Colonic mucosa (tissue), 4 donors: ENCODE data around the gene THSD4. TPM values are rescaled to one million over a fixed set of nuclear protein-coding genes. Genes with fewer than 3 reads are reported as not detected.
A peak's percentile ranks its signal among the peaks of the same experiment; 100 is the strongest.

ENCODE experiments used
- DNase-seq: peaks from one replicate; pipeline ENCODE4 v3.0.0-alpha.2; 2020
- H3K27ac ChIP-seq: fragments of 200-600 bp; one replicate; pipeline ENCODE4 v1.8.0; 2021
- H3K27me3 ChIP-seq: fragments of 200-600 bp; one replicate; pipeline ENCODE4 v1.8.0; 2021
- H3K36me3 ChIP-seq: fragments of 200-600 bp; one replicate; pipeline ENCODE4 v1.8.0; 2021
- H3K4me1 ChIP-seq: fragments of 200-600 bp; one replicate; pipeline ENCODE4 v1.8.0; 2021; ENCODE audit warnings: mild to moderate bottlenecking
- H3K4me3 ChIP-seq: fragments of 200-600 bp; one replicate; pipeline ENCODE4 v1.8.0; 2021
- H3K9ac ChIP-seq, 2 donors: one replicate each; pipeline ENCODE4 v1.7.0; 2013; ENCODE audit warnings: control low read depth in 2 of 2, low read depth in 2 of 2, low read length in 2 of 2
- H3K9me3 ChIP-seq: fragments of 200-600 bp; one replicate; pipeline ENCODE4 v1.8.0; 2021
- intact Hi-C: fragments of 100-400 bp; cut with DNase I; formaldehyde crosslinking; loops from one replicate; pipeline ENCODE4 v1.14.1; 2022
- total RNA-seq, 2 donors: library from RNA; stranded (reverse); fragmentation: NEBNext Ultra II Directional in 1 of 2; extraction: Animal tissue kit (Norgen Biotek cat#: 25700) in 1 of 2; gene quantifications; one replicate each; pipeline ENCODE4 v1.2.1, GENCODE V29; 2021
- TF ChIP-seq, protein P1 (sequence below): fragments of 200-600 bp; IDR thresholded peaks from one replicate; pipeline ENCODE4 v1.8.0; 2022; ENCODE audit warnings: antibody characterized with exemption, mild to moderate bottlenecking
- donor health status: healthy.
- donor health status: DM: no; HTN: no; CAD: no.
- donor health status: DM: no; HTN: no; CAD: no.

THSD4 gene
- total RNA-seq, 2 donors from 2014 or later = 18.8 to 23.5 TPM

DNA sequence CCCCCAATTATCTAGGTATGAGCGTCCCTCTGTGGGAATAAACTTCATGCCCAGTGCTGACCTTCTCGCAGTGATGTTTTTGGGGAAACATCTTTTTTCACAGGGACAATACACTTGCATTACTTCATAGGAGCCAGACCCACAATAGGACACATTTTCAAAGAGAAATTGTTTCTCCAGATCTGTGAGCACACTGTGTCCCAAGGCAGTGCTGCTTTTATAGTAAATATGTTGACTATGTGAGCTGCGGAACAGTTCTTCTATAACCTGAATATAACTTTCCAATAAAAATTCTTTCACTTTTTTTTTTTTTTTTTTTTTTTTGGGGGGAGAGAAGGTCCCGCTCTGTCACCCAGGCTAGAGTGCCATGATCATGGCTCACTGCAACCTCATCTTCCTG lies 17.4 kb upstream of the THSD4 start:
- DNase-seq = no peak
- Histone ChIP-seq H3K36me3 (no peaks in the 10 kb centered on the region), H3K9ac (no peak overlapping the region)

GRCh38 chr15:71098920-71099319 lies 16.4 kb upstream of the THSD4 start:
- intact Hi-C loops = no loop called here
- Histone ChIP-seq H3K9ac (no peak overlapping the region), H3K9me3 (no peaks in the 10 kb centered on the region), H3K27ac (no peak overlapping the region), H3K4me1 (no peaks in the 10 kb centered on the region), H3K4me3 (no peak overlapping the region), H3K27me3 (no peaks in the 10 kb centered on the region), H3K36me3 (no peaks in the 10 kb centered on the region)
- no peak for DNase-seq
- TF ChIP-seq, protein P1, sequence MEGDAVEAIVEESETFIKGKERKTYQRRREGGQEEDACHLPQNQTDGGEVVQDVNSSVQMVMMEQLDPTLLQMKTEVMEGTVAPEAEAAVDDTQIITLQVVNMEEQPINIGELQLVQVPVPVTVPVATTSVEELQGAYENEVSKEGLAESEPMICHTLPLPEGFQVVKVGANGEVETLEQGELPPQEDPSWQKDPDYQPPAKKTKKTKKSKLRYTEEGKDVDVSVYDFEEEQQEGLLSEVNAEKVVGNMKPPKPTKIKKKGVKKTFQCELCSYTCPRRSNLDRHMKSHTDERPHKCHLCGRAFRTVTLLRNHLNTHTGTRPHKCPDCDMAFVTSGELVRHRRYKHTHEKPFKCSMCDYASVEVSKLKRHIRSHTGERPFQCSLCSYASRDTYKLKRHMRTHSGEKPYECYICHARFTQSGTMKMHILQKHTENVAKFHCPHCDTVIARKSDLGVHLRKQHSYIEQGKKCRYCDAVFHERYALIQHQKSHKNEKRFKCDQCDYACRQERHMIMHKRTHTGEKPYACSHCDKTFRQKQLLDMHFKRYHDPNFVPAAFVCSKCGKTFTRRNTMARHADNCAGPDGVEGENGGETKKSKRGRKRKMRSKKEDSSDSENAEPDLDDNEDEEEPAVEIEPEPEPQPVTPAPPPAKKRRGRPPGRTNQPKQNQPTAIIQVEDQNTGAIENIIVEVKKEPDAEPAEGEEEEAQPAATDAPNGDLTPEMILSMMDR = no peak

More for the DNA sequence above, 17.4 kb upstream of the THSD4 start:
- Histone ChIP-seq H3K27me3 (no peaks in the 10 kb centered on the region), H3K27ac (no peak overlapping the region), H3K9me3 (no peaks in the 10 kb centered on the region), H3K4me3 (no peak overlapping the region), H3K4me1 (peaks cover 4% of the 10 kb centered on the region)
- intact Hi-C loops = no loop called here
- TF ChIP-seq, protein P1 = no peak

- Histone ChIP-seq H3K4me1 (no peaks in the 10 kb centered on the region), H3K36me3 (no peaks in the 10 kb centered on the region), H3K4me3 (no peak overlapping the region), H3K27me3 (no peaks in the 10 kb centered on the region), H3K9me3 (no peaks in the 10 kb centered on the region), H3K9ac (no peak overlapping the region), H3K27ac (no peak overlapping the region)
- intact Hi-C loops = loop anchor here (5.0 kb wide), 1 partner anchor 91 kb away; no protein-coding TSS in a partner anchor
- TF ChIP-seq, protein P1 = peak; percentile 54
- no peak for DNase-seq
Measured at GRCh38 chr15:71103102-71103676, 12.1 kb upstream of the THSD4 start.

DNA sequence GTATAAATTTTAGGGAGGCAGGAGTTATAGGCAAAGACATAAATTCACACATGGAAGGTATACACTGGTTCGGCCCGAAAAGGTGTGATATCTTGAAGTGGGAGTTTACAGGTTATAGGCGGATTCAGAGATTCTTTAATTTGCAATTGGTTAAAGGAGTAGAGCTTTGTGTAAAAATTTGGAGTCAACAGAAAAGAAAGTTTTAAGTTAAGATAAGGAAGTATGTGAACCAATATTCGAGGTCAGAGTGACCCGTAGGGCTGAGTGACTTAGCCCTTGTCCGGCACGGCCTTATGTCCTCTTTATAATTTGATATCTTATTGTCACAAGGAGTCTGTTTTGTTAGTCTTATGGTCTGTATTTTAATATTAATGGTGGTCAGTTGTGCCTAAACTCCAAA lies 10.6 kb upstream of the THSD4 start:
- Histone ChIP-seq H3K9me3 (no peaks in the 10 kb centered on the region), H3K4me1 (no peaks in the 10 kb centered on the region), H3K27me3 (no peaks in the 10 kb centered on the region), H3K27ac (no peak overlapping the region), H3K36me3 (no peaks in the 10 kb centered on the region), H3K9ac (no peak overlapping the region), H3K4me3 (no peak overlapping the region)
- TF ChIP-seq, protein P1 = no peak
- DNase-seq = no peak
- intact Hi-C loops = loop anchor here (5.0 kb wide), 1 partner anchor 92 kb away; no protein-coding TSS in a partner anchor

DNA sequence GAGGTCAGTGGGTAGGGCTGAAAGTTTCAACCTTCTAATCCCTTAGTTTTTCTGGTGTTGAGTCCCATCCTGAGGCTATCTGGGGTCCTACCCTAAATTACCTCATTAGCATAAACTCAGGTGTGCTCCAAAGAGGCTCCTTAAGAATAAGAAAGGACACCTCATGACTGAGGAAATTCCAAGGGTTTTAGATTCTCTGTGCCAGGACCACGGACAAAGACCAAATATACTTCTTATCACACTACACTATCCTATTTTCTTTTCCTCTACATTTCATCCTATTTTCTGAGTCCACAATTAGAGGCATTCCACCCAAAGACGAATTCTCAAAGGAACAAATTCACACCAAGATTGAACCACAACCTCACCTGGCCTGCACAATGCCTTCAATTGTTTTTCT lies 9.8 kb upstream of the THSD4 start:
- H3K27me3 ChIP-seq = no peaks in the 10 kb centered on the region
- no peak overlapping the region for H3K9ac ChIP-seq
- intact Hi-C loops = no loop called here
- H3K27ac ChIP-seq = no peak overlapping the region
- no peaks in the 10 kb centered on the region for H3K9me3 ChIP-seq
- no peak overlapping the region for H3K4me3 ChIP-seq
- no peaks in the 10 kb centered on the region for H3K36me3 ChIP-seq
- DNase-seq = no peak
- TF ChIP-seq, protein P1 = no peak
- H3K4me1 ChIP-seq = no peaks in the 10 kb centered on the region
